GM18511 (cell line): ENCODE data around the gene ANO7.
A peak's percentile ranks its signal among the peaks of the same experiment; 100 is the strongest.

Source experiments
- ATAC-seq: cut with Tn5 transposase; IDR thresholded peaks from one replicate; pipeline ENCODE4 v1.9.1; 2021; ENCODE audit warnings: mild to moderate bottlenecking, moderate library complexity; ENCODE audit not compliant: unreplicated experiment

ANO7 gene

GRCh38 chr2:241268716-241269445, 80.4 kb downstream of the ANO7 start:
- no peak for ATAC-seq

DNA sequence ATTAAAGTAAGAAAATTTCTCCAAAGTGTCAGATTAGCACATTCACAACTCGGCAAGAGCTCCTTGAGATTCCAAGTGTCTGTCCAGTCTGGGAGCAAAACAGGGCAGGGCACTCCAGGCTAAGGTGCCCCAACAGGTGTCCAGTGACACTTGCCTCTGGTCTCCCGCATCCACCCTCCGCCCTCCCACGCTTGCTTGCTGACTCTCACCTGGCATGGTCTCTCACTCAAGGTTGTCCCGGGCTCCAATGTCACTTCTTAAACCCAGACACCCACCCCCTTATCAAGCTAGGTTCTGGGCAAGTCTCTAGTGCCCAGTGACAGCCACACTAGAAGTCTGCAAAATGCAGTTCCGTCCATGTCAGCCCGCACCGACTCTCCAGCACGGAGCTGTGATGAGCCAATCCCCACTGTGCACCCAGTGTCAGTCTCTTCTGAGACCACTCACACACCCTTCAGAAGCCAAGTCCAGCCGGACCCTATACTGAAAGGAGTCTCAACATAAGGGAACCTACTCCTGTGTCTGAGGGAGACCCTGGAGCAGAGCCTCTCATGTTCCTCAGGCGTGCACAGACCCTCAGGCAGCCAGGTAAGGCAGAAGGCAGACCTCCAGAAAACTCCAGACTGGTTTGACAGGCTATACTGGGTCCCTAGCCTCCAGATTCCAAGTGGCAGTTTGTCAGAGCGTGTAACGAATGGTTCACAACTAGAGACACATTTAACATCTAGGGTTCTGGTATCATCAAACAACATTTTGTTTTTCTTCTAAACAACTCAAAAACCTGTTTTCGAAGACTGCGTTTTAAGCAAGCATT, 81.4 kb downstream of the ANO7 start:
- no peak for ATAC-seq

GRCh38 chr2:241270531-241270930, 82.1 kb downstream of the ANO7 start:
- ATAC-seq = no peak

- ATAC-seq = peak; percentile 67
Observed at GRCh38 chr2:241271706-241272302, 83.3 kb downstream of the ANO7 start.

GRCh38 chr2:241272303-241273209, 84.1 kb downstream of the ANO7 start:
- peak; percentile 71 for ATAC-seq

DNA sequence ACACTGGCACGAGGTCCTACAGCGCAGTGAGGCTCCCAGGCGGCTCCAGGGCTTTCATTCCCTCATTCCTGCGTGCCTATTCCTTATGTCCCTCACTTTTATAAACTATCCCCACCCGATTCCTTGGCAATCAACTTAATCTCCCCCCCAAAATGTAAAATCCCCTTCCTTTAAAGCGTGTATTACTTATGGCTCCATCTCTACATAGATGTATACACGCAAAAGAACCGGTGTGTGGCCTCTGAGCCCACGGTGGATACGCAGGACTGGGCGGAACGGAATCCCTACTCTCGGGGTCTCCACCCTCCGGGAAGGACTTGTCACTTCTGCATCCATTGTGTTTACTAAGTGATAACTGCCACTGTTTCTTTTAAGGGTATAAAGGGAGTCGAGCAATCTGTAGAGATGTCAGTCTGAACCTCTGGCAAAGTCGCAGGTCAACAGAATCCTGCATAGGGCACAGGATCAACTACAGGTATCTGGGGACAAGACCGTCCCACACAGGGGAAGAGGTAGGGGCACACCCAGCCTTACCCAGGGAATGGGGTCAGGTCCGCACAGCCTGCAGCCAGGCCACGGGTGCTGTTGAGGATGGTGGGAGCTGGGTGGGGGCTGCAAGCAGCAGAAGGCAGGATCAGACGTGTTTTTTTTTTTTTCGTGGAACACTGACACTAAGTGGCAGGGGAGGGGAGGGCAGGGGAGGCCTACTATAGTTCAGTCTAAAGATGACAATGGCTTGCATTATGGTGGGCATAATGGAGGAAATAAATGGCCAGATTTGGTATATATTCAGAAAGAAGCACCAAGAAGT, 84.9 kb downstream of the ANO7 start:
- ATAC-seq = no peak

DNA sequence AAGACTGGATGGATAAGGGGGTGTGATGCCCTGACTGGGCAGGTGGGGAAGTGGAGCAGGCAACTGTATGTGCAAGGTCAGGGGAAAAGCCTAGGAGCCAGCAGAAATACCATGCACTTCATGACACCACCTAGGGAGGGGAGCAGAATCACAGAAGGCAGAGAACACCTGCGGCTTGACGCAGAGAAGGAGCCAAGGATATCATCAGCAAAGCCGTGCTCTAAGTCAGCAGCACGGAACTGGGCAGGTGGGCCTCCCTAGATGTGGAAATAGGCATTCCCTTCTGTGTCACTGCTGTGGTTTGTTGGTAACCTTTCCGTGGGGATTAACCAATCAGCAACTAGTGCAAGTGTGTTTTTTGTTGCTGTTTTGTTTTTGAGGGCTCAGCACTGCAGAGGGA, 85.7 kb downstream of the ANO7 start:
- no peak for ATAC-seq
